Mammary epithelial cell (primary cell): ENCODE measurements around the gene CUX1.

ENCODE experiments used
- EZH2 ChIP-seq: IDR thresholded peaks from 2 replicates; pipeline ENCODE4 v1.6.1; 2012; ENCODE audit warnings: low read length, inconsistent platforms, borderline replicate concordance
- TF ChIP-seq, protein P1 (sequence below), 2 donors: IDR thresholded peaks in 1 of 2; conservative IDR thresholded peaks in 1 of 2; 2 replicates each; pipeline ENCODE4 v1.5.1; 2011 to 2012; ENCODE audit warnings: inconsistent platforms in 2 of 2, low read length in 2 of 2, mild to moderate bottlenecking in 2 of 2, control low read depth in 1 of 2, low read depth in 1 of 2; ENCODE audit not compliant: insufficient read depth in 1 of 2; ENCODE audit errors: extremely low read depth in 1 of 2

DNA sequence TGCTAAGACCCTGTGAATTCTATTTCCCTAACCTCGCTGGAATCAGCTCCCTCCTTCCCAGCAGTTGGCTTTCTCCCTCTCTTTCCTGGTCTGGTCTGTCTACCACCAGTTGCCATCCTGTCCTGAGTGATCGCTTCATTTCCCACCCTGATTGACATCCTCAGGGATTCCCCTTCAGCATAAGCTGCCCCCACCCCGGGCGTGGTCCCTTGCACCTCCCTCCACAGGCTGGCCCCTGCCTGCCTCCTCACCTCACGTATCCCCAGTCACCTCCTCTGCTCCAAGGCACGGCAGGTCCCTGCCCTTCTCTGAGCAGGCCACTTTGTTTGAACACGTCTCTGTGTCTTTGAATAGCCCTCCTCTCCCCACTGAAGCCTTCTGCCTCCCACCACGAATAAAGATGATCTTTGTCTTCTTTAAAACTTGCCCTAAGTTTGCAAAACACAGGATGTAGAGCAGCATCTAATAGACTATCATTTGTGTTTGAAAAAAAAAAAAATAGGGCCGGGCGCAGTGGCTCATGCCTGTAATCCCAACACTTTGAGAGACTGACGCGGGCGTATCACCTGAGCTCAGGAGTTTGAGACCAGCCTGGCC lies 233.5 kb downstream of the CUX1 start:
- TF ChIP-seq, protein P1, sequence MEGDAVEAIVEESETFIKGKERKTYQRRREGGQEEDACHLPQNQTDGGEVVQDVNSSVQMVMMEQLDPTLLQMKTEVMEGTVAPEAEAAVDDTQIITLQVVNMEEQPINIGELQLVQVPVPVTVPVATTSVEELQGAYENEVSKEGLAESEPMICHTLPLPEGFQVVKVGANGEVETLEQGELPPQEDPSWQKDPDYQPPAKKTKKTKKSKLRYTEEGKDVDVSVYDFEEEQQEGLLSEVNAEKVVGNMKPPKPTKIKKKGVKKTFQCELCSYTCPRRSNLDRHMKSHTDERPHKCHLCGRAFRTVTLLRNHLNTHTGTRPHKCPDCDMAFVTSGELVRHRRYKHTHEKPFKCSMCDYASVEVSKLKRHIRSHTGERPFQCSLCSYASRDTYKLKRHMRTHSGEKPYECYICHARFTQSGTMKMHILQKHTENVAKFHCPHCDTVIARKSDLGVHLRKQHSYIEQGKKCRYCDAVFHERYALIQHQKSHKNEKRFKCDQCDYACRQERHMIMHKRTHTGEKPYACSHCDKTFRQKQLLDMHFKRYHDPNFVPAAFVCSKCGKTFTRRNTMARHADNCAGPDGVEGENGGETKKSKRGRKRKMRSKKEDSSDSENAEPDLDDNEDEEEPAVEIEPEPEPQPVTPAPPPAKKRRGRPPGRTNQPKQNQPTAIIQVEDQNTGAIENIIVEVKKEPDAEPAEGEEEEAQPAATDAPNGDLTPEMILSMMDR (conservative IDR thresholded peaks at IDR 0.05 in 1 of 2, IDR thresholded peaks at IDR 0.05 in 1 of 2; ENCODE audit: extremely low read depth in 1 of 2, insufficient read depth in 1 of 2, low read depth in 1 of 2, low read length in 2 of 2), result no peak
- TF ChIP-seq EZH2, result no peak
